Measurements from ENCODE around the gene PPP2R3C. TPM values are rescaled to one million over a fixed set of nuclear protein-coding genes. Genes with fewer than 3 reads are reported as not detected.

Gene PPP2R3C
- total RNA-seq, result 43.5 and 59.9 TPM in 2 replicates

GRCh38 chr14:35121887-35122695 lies at the start of gene PPP2R3C, which contains the start of gene PRORP:
Gene PPP2R3C (minus strand): TSS chr14:35121990. CDS start chr14:35121959, 31 bp downstream.
Gene PRORP (plus strand): TSS chr14:35122552. CDS start chr14:35123246, 694 bp downstream.

GRCh38 chr14:35046048-35046750 lies 75.6 kb downstream of the PPP2R3C start, which contains the start of gene FAM177A1:
Gene FAM177A1 (plus strand): TSS chr14:35046272. CDS start chr14:35046464, 192 bp downstream.

Other genes with a start within 250 kb of the PPP2R3C start
- gene BAZ1A, start 246.6 kb downstream of the PPP2R3C start, total RNA-seq, result 47.1 and 54.9 TPM in 2 replicates
- 91.3 and 95.7 TPM in 2 replicates for gene SRP54, start 139.0 kb downstream of the PPP2R3C start, total RNA-seq
- 25.3 and 36.2 TPM in 2 replicates for gene FAM177A1, start 75.7 kb downstream of the PPP2R3C start, total RNA-seq
- 25.3 and 41.6 TPM in 2 replicates for gene PRORP, start 562 bp upstream of the PPP2R3C start, total RNA-seq
- 338 and 510 TPM in 2 replicates for gene PSMA6, start 170.4 kb upstream of the PPP2R3C start, total RNA-seq

All from epithelial cell of umbilical artery (primary cell).